K562 (cell line): ENCODE data around the gene UPK2. TPM values are rescaled to one million over a fixed set of nuclear protein-coding genes. Genes with fewer than 3 reads are reported as not detected.

Experiments used
- CC2D1A ChIP-seq: fragments of 450-650 bp; IDR thresholded peaks from 2 replicates; pipeline ENCODE4 v1.6.1; 2017; ENCODE audit warnings: mild to moderate bottlenecking
- DEAF1 ChIP-seq: fragments of 450-650 bp; formaldehyde crosslinking; IDR thresholded peaks from 2 replicates; pipeline ENCODE4 v1.4.0; 2020; ENCODE audit warnings: mild to moderate bottlenecking, moderate library complexity
- ETV6 ChIP-seq, 3 experiments: fragments of 150-350 bp in 1 of 3; sonication (generic) in 1 of 3; formaldehyde crosslinking in 1 of 3; IDR thresholded peaks; 2 replicates each; pipeline versions ENCODE4 v1.6.1 to v1.8.0; 2014 to 2022; ENCODE audit warnings: borderline replicate concordance in 2 of 3, low read depth in 2 of 3, antibody characterized with exemption in 1 of 3, low read length in 1 of 3, mild to moderate bottlenecking in 1 of 3, missing genetic modification reagents in 1 of 3
- HLTF ChIP-seq: fragments of 450-650 bp; IDR thresholded peaks from 2 replicates; pipeline ENCODE4 v1.6.1; 2016
- IRF9 ChIP-seq: fragments of 450-650 bp; IDR thresholded peaks from 2 replicates; pipeline ENCODE4 v1.6.1; 2016; ENCODE audit warnings: missing biosample characterization, missing genetic modification characterization
- JUND ChIP-seq, 2 experiments: IDR thresholded peaks; 2 replicates in 1 of 2; 3 replicates in 1 of 2; pipeline ENCODE4 v1.6.1; 2011; ENCODE audit warnings: borderline replicate concordance in 2 of 2, low read depth in 2 of 2, low read length in 2 of 2, improper control_type of control experiment in 1 of 2, missing biosample characterization in 1 of 2, missing genetic modification characterization in 1 of 2, missing genetic modification reagents in 1 of 2
- MEF2A ChIP-seq: IDR thresholded peaks from 2 replicates; pipeline ENCODE4 v1.6.1; 2011; ENCODE audit warnings: low read depth, mild to moderate bottlenecking, low read length, moderate library complexity; ENCODE audit not compliant: control insufficient read depth
- RCOR1 ChIP-seq, 2 experiments: IDR thresholded peaks; 2 replicates each; pipeline ENCODE4 v1.6.1; 2012; ENCODE audit warnings: low read depth in 2 of 2, low read length in 2 of 2, borderline replicate concordance in 1 of 2, improper control_type of control experiment in 1 of 2
- SAFB ChIP-seq: fragments of 200-400 bp; formaldehyde crosslinking; IDR thresholded peaks from 2 replicates; pipeline ENCODE4 v1.6.1; 2017; ENCODE audit warnings: low read depth, low read length, borderline replicate concordance
- SAP30 ChIP-seq: fragments of 200-600 bp; sonication (generic); IDR thresholded peaks from 2 replicates; pipeline ENCODE4 v1.6.1; 2012; ENCODE audit warnings: borderline replicate concordance, low read depth, mild to moderate bottlenecking, moderate library complexity, low read length, control low read depth, inconsistent platforms; ENCODE audit not compliant: insufficient read depth, poor library complexity, severe bottlenecking
- SMAD3 ChIP-seq: fragments of 450-650 bp; formaldehyde crosslinking; conservative IDR thresholded peaks from 2 replicates; pipeline ENCODE4 v1.4.0; 2020; ENCODE audit warnings: mild to moderate bottlenecking
- TAL1 ChIP-seq: fragments of 450-650 bp; IDR thresholded peaks from 2 replicates; pipeline ENCODE4 v1.6.1; 2016; ENCODE audit warnings: mild to moderate bottlenecking
- TARDBP ChIP-seq: fragments of 450-650 bp; IDR thresholded peaks from 2 replicates; pipeline ENCODE4 v1.6.1; 2016
- TSC22D4 ChIP-seq: fragments of 450-650 bp; IDR thresholded peaks from 2 replicates; pipeline ENCODE4 v1.6.1; 2016; ENCODE audit warnings: missing genetic modification characterization, missing biosample characterization, control low read depth
- ZBTB33 ChIP-seq: sonication (generic); formaldehyde crosslinking; IDR thresholded peaks from 2 replicates; pipeline ENCODE4 v1.8.1; 2023; ENCODE audit warnings: mild to moderate bottlenecking, missing genetic modification reagents
- ZFP30 ChIP-seq: fragments of 250-450 bp; sonication (Bioruptor Pico); IDR thresholded peaks from 2 replicates; pipeline ENCODE4 v1.8.0; 2022; ENCODE audit warnings: moderate library complexity, mild to moderate bottlenecking, inconsistent platforms, borderline replicate concordance
- ZNF57 ChIP-seq: fragments of 450-650 bp; formaldehyde crosslinking; IDR thresholded peaks from 2 replicates; pipeline ENCODE4 v1.4.0; 2020; ENCODE audit warnings: mild to moderate bottlenecking, moderate library complexity
- ZNF586 ChIP-seq: fragments of 450-650 bp; formaldehyde crosslinking; conservative IDR thresholded peaks from 2 replicates; pipeline ENCODE4 v1.4.0; 2020; ENCODE audit warnings: mild to moderate bottlenecking, moderate library complexity
- ZNF644 ChIP-seq: fragments of 200-800 bp; sonication (Bioruptor generic); IDR thresholded peaks from 2 replicates; pipeline ENCODE4 v1.6.1; 2016; ENCODE audit warnings: low read depth, missing genetic modification characterization, missing compliant biosample characterization
- polyA plus RNA-seq, 8 experiments: library from polyadenylated mRNA; depleted of rRNA in 4 of 8; stranded (reverse) in 5 of 8; unstranded in 3 of 8; fragments of >200 nt; fragmentation: Nextera tagmentation in 2 of 8; fragmentation: Illumina TruSeq in 1 of 8; extraction: Ambion mirVana in 2 of 8; extraction: Trizol in 1 of 8; gene quantifications; 2 replicates each; pipeline versions ENCODE4 v1.2.1 to v1.2.3, GENCODE V29; 2011 to 2014; ENCODE audit warnings: inconsistent platforms in 1 of 8, missing spikeins in 1 of 8
- total RNA-seq, 7 experiments: library from RNA; depleted of rRNA in 6 of 7; stranded (reverse); fragments of >200 nt in 6 of 7; fragmentation: Illumina TruSeq in 2 of 7; extraction: Trizol in 2 of 7; gene quantifications; 2 replicates each; pipeline versions ENCODE4 v1.2.1 to v1.2.3, GENCODE V29; 2011 to 2021; ENCODE audit warnings: low replicate concordance in 1 of 7
- TF ChIP-seq, protein P1 (sequence below): fragments of 250-450 bp; sonication (Bioruptor Pico); IDR thresholded peaks from 2 replicates; pipeline ENCODE4 v1.8.0; 2021; ENCODE audit warnings: moderate library complexity, mild to moderate bottlenecking, inconsistent platforms

The UPK2 gene
- total and polyA plus RNA-seq, 9 of the 15 experiments (the other 6 are each of a cell fraction or from before 2014, with no cell fraction given), result not detected

GRCh38 chr11:118980191-118980881, 24.2 kb downstream of the UPK2 start (continued):
- TF ChIP-seq ZBTB33 (peak; percentile 54; the same call in 1 of the 2 replicates), SMAD3 (CRISPR knock-in tag) (no peak; the same call in 1 of the 2 replicates), DEAF1 (CRISPR knock-in tag) (no peak), ZNF644 (tag) (0 out of 2 replicates have a peak, but pooled peaks have one; percentile 40), ZNF57 (no peak), TSC22D4 (tag) (no peak), ZNF586 (CRISPR knock-in tag) (no peak), MEF2A (no peak), SAP30 (peak; percentile 26), TARDBP (no peak), JUND (IDR thresholded peaks at IDR 0.05; ENCODE audit: borderline replicate concordance, low read depth, low read length) (peak; percentile 47; the same call in 1 of the 2 replicates), JUND (tag; IDR thresholded peaks at IDR 0.05; ENCODE audit: borderline replicate concordance, low read depth, low read length) (peak; percentile 58; the same call in 1 of the 3 replicates), TAL1 (no peak), HLTF (no peak), RCOR1 (IDR thresholded peaks at IDR 0.05; ENCODE audit: borderline replicate concordance in 1 of 2, low read depth in 2 of 2, low read length in 2 of 2) (peak in 1 of 2 experiments; percentile 63; a peak in 2 of 4 replicates), ZFP30 (CRISPR knock-in tag) (no peak), IRF9 (tag) (no peak), CC2D1A (no peak), SAFB (no peak), ETV6 (IDR thresholded peaks at IDR 0.05; ENCODE audit: borderline replicate concordance in 1 of 2, low read depth in 2 of 2, low read length in 1 of 2) (no peak), ETV6 (CRISPR knock-in tag; IDR thresholded peaks at IDR 0.05; ENCODE audit: borderline replicate concordance) (no peak)
- TF ChIP-seq, protein P1, sequence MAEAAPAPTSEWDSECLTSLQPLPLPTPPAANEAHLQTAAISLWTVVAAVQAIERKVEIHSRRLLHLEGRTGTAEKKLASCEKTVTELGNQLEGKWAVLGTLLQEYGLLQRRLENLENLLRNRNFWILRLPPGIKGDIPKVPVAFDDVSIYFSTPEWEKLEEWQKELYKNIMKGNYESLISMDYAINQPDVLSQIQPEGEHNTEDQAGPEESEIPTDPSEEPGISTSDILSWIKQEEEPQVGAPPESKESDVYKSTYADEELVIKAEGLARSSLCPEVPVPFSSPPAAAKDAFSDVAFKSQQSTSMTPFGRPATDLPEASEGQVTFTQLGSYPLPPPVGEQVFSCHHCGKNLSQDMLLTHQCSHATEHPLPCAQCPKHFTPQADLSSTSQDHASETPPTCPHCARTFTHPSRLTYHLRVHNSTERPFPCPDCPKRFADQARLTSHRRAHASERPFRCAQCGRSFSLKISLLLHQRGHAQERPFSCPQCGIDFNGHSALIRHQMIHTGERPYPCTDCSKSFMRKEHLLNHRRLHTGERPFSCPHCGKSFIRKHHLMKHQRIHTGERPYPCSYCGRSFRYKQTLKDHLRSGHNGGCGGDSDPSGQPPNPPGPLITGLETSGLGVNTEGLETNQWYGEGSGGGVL (CRISPR knock-in tag), result no peak
